GM19035 (cell line): Measurements from ENCODE around the gene PRKCA.
"Not testable (repeated sequence)": the region's sequence is repeated elsewhere in the genome, so short reads cannot be mapped to it uniquely, and the experiment has no call there.

Source experiments
- ATAC-seq: cut with Tn5 transposase; IDR thresholded peaks from one replicate; pipeline ENCODE4 v1.9.1; 2021; ENCODE audit not compliant: unreplicated experiment

PRKCA gene

GRCh38 chr17:66301864-66302741, at the start of gene PRKCA:
Gene PRKCA, plus strand, starts transcription at chr17:66302613.
- peak; percentile 86 for ATAC-seq

- not testable (repeated sequence) for ATAC-seq
Measured at GRCh38 chr17:66253458-66253857, 49.0 kb upstream of the PRKCA start.

GRCh38 chr17:66255112-66255511, 47.3 kb upstream of the PRKCA start:
- peak; percentile 59 for ATAC-seq

GRCh38 chr17:66255527-66255971, 46.9 kb upstream of the PRKCA start:
- ATAC-seq, result no peak

GRCh38 chr17:66260275-66260674, 42.1 kb upstream of the PRKCA start:
- no peak for ATAC-seq

GRCh38 chr17:66260688-66261087, 41.7 kb upstream of the PRKCA start:
- ATAC-seq, result no peak

GRCh38 chr17:66262767-66263166, 39.6 kb upstream of the PRKCA start:
- no peak for ATAC-seq

- ATAC-seq, result no peak
Measured at GRCh38 chr17:66264696-66265095, 37.7 kb upstream of the PRKCA start.

GRCh38 chr17:66268247-66268927, 34.0 kb upstream of the PRKCA start:
- no peak for ATAC-seq

GRCh38 chr17:66270106-66270505, 32.3 kb upstream of the PRKCA start:
- ATAC-seq, result no peak

- no peak for ATAC-seq
Measured at GRCh38 chr17:66271512-66271911, 30.9 kb upstream of the PRKCA start.

- ATAC-seq, result no peak
Measured at GRCh38 chr17:66272811-66273585, 29.4 kb upstream of the PRKCA start.

- no peak for ATAC-seq
Measured at GRCh38 chr17:66273586-66273848, 28.9 kb upstream of the PRKCA start.

- no peak for ATAC-seq
Measured at GRCh38 chr17:66275651-66276050, 26.8 kb upstream of the PRKCA start.

- ATAC-seq, result no peak
Measured at GRCh38 chr17:66276328-66276937, 26.0 kb upstream of the PRKCA start.

- ATAC-seq, result no peak
Measured at GRCh38 chr17:66277191-66277590, 25.2 kb upstream of the PRKCA start.

GRCh38 chr17:66281661-66282369, 20.6 kb upstream of the PRKCA start:
- no peak for ATAC-seq

- ATAC-seq, result no peak
Measured at GRCh38 chr17:66283296-66283934, 19.0 kb upstream of the PRKCA start.

GRCh38 chr17:66283971-66284370, 18.4 kb upstream of the PRKCA start:
- no peak for ATAC-seq

- ATAC-seq, result no peak
Measured at GRCh38 chr17:66285149-66285548, 17.3 kb upstream of the PRKCA start.
